ENCODE measurements around the gene MEI1.

The MEI1 gene

GRCh38 chr22:41823797-41824196, 124.5 kb downstream of the MEI1 start:
- Histone ChIP-seq H4K20me1 (ENCODE audit: insufficient read depth, low read length) (no peaks in the 10 kb centered on the region), H3K36me3 (replicated peaks; ENCODE audit: low read depth, low read length) (peaks cover 5% of the 10 kb centered on the region)

GRCh38 chr22:41825376-41825775, 126.1 kb downstream of the MEI1 start:
- Histone ChIP-seq H2AFZ (ENCODE audit: low read depth, low read length) (no peak overlapping the region), H3K27ac (ENCODE audit: low read length) (no peak overlapping the region), H3K4me2 (ENCODE audit: low read length) (no peak overlapping the region), H3K4me3 (ENCODE audit: low read length) (no peak overlapping the region), H3K79me2 (ENCODE audit: low read length) (no peaks in the 10 kb centered on the region), H3K4me1 (ENCODE audit: low read length) (no peaks in the 10 kb centered on the region), H3K9me3 (ENCODE audit: insufficient read depth, low read length) (no peaks in the 10 kb centered on the region), H3K27me3 (ENCODE audit: low read depth, low read length) (no peaks in the 10 kb centered on the region), H4K20me1 (ENCODE audit: insufficient read depth, low read length) (no peaks in the 10 kb centered on the region), H3K9ac (ENCODE audit: low read length) (no peak overlapping the region), H3K36me3 (replicated peaks; ENCODE audit: low read depth, low read length) (peaks cover 5% of the 10 kb centered on the region)
- TF ChIP-seq EZH2phosphoT487 (IDR thresholded peaks at IDR 0.05; ENCODE audit: low read depth) (no peak), CTCF (IDR thresholded peaks at IDR 0.05; ENCODE audit: low read depth, low read length) (no peak)

More at GRCh38 chr22:41823797-41824196, 124.5 kb downstream of the MEI1 start:
- Histone ChIP-seq H3K9ac (ENCODE audit: low read length) (no peak overlapping the region), H3K79me2 (ENCODE audit: low read length) (no peaks in the 10 kb centered on the region), H2AFZ (ENCODE audit: low read depth, low read length) (no peak overlapping the region), H3K9me3 (ENCODE audit: insufficient read depth, low read length) (no peaks in the 10 kb centered on the region), H3K27ac (ENCODE audit: low read length) (no peak overlapping the region), H3K4me1 (ENCODE audit: low read length) (no peaks in the 10 kb centered on the region), H3K4me3 (ENCODE audit: low read length) (no peak overlapping the region), H3K27me3 (ENCODE audit: low read depth, low read length) (no peaks in the 10 kb centered on the region), H3K4me2 (ENCODE audit: low read length) (no peak overlapping the region)
- TF ChIP-seq CTCF (IDR thresholded peaks at IDR 0.05; ENCODE audit: low read depth, low read length), result no peak

GRCh38 chr22:41826021-41826420, 126.7 kb downstream of the MEI1 start:
- Histone ChIP-seq H2AFZ (ENCODE audit: low read depth, low read length) (no peak overlapping the region), H3K9ac (ENCODE audit: low read length) (no peak overlapping the region)

More at GRCh38 chr22:41826021-41826420, 126.7 kb downstream of the MEI1 start:
- Histone ChIP-seq H3K4me3 (ENCODE audit: low read length) (no peak overlapping the region), H3K79me2 (ENCODE audit: low read length) (no peaks in the 10 kb centered on the region), H3K4me1 (ENCODE audit: low read length) (no peaks in the 10 kb centered on the region), H3K9me3 (ENCODE audit: insufficient read depth, low read length) (no peaks in the 10 kb centered on the region), H3K27ac (ENCODE audit: low read length) (no peak overlapping the region), H3K4me2 (ENCODE audit: low read length) (no peak overlapping the region), H3K36me3 (replicated peaks; ENCODE audit: low read depth, low read length) (peaks cover 5% of the 10 kb centered on the region), H4K20me1 (ENCODE audit: insufficient read depth, low read length) (no peaks in the 10 kb centered on the region), H3K27me3 (ENCODE audit: low read depth, low read length) (no peaks in the 10 kb centered on the region)
- no peak for TF ChIP-seq EZH2phosphoT487 (IDR thresholded peaks at IDR 0.05; ENCODE audit: low read depth)
- no peak for TF ChIP-seq CTCF (IDR thresholded peaks at IDR 0.05; ENCODE audit: low read depth, low read length)

Data from OCI-LY3 (cell line).